Fibroblast of pulmonary artery (primary cell): ENCODE data around the gene TCF20.

ENCODE experiments used
- DNase-seq: peaks from one replicate; pipeline ENCODE4 v3.0.0-alpha.2; 2010; ENCODE audit warnings: low read depth
- H3K4me3 ChIP-seq: replicated peaks from 2 replicates; pipeline ENCODE4 v1.5.1; 2011; ENCODE audit warnings: low read depth, mild to moderate bottlenecking, control low read depth, low read length, moderate library complexity
- CTCF ChIP-seq: IDR thresholded peaks from 2 replicates; pipeline ENCODE4 v1.5.1; 2011; ENCODE audit warnings: mild to moderate bottlenecking, control low read depth, low read length, inconsistent platforms; ENCODE audit errors: missing control alignments

The TCF20 gene

GRCh38 chr22:42307806-42308563 is 37.5 kb upstream of the TCF20 start:
- no peak for TF ChIP-seq CTCF
- no peak overlapping the region for H3K4me3 ChIP-seq
- no peak for DNase-seq

- no peak for TF ChIP-seq CTCF
- DNase-seq: no peak
These were observed 35.6 kb upstream of the TCF20 start for GRCh38 chr22:42306010-42306409.

GRCh38 chr22:42304324-42304790 is 33.9 kb upstream of the TCF20 start:
- no peak overlapping the region for H3K4me3 ChIP-seq
- TF ChIP-seq CTCF: no peak
- no peak for DNase-seq

More at GRCh38 chr22:42306010-42306409, 35.6 kb upstream of the TCF20 start:
- H3K4me3 ChIP-seq: no peak overlapping the region

GRCh38 chr22:42303396-42304323 is 33.2 kb upstream of the TCF20 start:
- no peak for TF ChIP-seq CTCF
- no peak overlapping the region for H3K4me3 ChIP-seq
- no peak for DNase-seq

GRCh38 chr22:42301742-42302102 is 31.3 kb upstream of the TCF20 start:
- no peak for TF ChIP-seq CTCF
- no peak for DNase-seq
- H3K4me3 ChIP-seq: no peak overlapping the region

- TF ChIP-seq CTCF: no peak
- no peak overlapping the region for H3K4me3 ChIP-seq
- DNase-seq: no peak
These were observed 30.8 kb upstream of the TCF20 start for GRCh38 chr22:42301077-42301741.
